Epithelial cell of proximal tubule (primary cell): ENCODE results near the gene TRNP1. TPM values are rescaled to one million over a fixed set of nuclear protein-coding genes. Genes with fewer than 3 reads are reported as not detected.

Experiments used
- DNase-seq: peaks from one replicate; pipeline ENCODE4 v3.0.0-alpha.2; 2011; ENCODE audit warnings: low read depth
- H3K4me3 ChIP-seq: 2 replicates; pipeline ENCODE4 v1.5.1; 2011; ENCODE audit warnings: low read depth, mild to moderate bottlenecking, low read length
- total RNA-seq: library from RNA; depleted of rRNA; stranded (reverse); fragments of >200 nt; gene quantifications from 2 replicates; pipeline ENCODE4 v1.2.3, GENCODE V29; 2015
- TF ChIP-seq, protein P1 (sequence below): conservative IDR thresholded peaks from 2 replicates; pipeline ENCODE4 v1.5.1; 2012; ENCODE audit warnings: low read depth, mild to moderate bottlenecking, low read length

Gene TRNP1
- total RNA-seq, 1 donor from 2014 or later: 159 TPM

DNA sequence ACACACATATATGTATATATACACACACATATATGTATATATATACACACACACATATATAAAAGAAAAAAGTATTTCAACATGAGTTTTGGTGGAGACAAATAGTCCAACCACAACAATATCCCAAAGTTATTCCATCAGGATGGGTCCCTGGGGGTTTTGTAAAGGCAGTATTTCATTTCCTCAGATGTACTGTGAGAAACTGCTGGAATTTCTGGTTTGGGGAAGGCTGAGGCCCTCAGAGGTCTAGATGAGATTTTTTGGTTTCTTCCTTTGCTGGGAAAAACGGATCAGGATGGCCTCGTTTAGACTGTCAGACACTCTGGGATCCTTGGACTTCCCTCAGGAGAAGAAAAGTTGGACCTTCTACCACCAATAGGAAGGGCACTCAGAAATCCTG is 55.6 kb downstream of the TRNP1 start:
- H3K4me3 ChIP-seq: no peak overlapping the region
- TF ChIP-seq, protein P1, sequence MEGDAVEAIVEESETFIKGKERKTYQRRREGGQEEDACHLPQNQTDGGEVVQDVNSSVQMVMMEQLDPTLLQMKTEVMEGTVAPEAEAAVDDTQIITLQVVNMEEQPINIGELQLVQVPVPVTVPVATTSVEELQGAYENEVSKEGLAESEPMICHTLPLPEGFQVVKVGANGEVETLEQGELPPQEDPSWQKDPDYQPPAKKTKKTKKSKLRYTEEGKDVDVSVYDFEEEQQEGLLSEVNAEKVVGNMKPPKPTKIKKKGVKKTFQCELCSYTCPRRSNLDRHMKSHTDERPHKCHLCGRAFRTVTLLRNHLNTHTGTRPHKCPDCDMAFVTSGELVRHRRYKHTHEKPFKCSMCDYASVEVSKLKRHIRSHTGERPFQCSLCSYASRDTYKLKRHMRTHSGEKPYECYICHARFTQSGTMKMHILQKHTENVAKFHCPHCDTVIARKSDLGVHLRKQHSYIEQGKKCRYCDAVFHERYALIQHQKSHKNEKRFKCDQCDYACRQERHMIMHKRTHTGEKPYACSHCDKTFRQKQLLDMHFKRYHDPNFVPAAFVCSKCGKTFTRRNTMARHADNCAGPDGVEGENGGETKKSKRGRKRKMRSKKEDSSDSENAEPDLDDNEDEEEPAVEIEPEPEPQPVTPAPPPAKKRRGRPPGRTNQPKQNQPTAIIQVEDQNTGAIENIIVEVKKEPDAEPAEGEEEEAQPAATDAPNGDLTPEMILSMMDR: no peak
- no peak for DNase-seq

DNA sequence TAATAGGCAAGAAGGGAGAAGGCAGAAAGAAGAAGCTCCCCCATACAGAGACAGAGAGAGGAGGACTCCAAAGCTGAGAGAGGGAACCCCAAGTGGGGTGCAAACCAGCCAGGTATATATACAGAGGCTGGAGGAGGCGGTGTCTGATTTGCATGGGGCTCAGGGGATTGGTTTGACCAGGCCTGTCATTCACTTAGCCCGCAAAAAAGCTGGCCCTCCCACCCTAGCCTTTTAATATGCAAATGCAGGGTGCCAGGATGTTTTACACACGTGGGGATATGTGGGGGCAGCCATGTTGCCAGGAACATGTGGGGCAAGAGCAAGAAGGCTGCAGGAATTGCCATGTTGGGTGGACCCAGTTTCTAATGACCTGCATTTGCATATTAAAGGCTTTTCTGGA is 56.1 kb downstream of the TRNP1 start:
- no peak overlapping the region for H3K4me3 ChIP-seq
- TF ChIP-seq, protein P1: no peak
- DNase-seq: no peak

Other genes starting within 250 kb of the TRNP1 start
- 10.7 and 12.6 TPM in 2 replicates for gene PIGV, start 205.7 kb upstream of the TRNP1 start, total RNA-seq
- 34.2 and 53.3 TPM in 2 replicates for gene ZDHHC18, start 167.0 kb upstream of the TRNP1 start, total RNA-seq
- 213 and 239 TPM in 2 replicates for gene SFN, start 130.5 kb upstream of the TRNP1 start, total RNA-seq
- 10.9 and 14.6 TPM in 2 replicates for gene GPN2, start 103.4 kb upstream of the TRNP1 start, total RNA-seq
- 6.7 and 10.2 TPM in 2 replicates for gene GPATCH3, start 93.2 kb upstream of the TRNP1 start, total RNA-seq
- gene NR0B2, start 79.7 kb upstream of the TRNP1 start, total RNA-seq: not detected in 2 replicates
- gene NUDC, start 71.9 kb upstream of the TRNP1 start, total RNA-seq: 139 and 142 TPM in 2 replicates
- 8.3 and 10.0 TPM in 2 replicates for gene KDF1, start 33.2 kb upstream of the TRNP1 start, total RNA-seq
- gene TENT5B, start 19.2 kb downstream of the TRNP1 start, total RNA-seq: 3.9 and 14.5 TPM in 2 replicates
- gene SLC9A1, start 161.4 kb downstream of the TRNP1 start, total RNA-seq: 14.8 and 21.9 TPM in 2 replicates
- gene WDTC1, start 240.9 kb downstream of the TRNP1 start, total RNA-seq: 15.0 and 24.7 TPM in 2 replicates